WTC11 (cell line): ENCODE data around the gene DEDD2. TPM values are rescaled to one million over a fixed set of nuclear protein-coding genes. Genes with fewer than 3 reads are reported as not detected.
A peak's percentile ranks its signal among the peaks of the same experiment; 100 is the strongest.

Experiments
- ATAC-seq: fragments of 200-7000 bp; cut with Tn5 transposase; 2 replicates; pipeline ENCODE4 v1.10.0; 2021; ENCODE audit warnings: mild to moderate bottlenecking, moderate library complexity
- CTCF ChIA-PET: fragments of 300-600 bp; sonication (Branson Sonifier 250); formaldehyde crosslinking; loops from one replicate; lab custom pipeline; 2021; ENCODE audit warnings: antibody characterized with exemption; lab: Charles Lee
- POLR2A ChIA-PET: fragments of 350-600 bp; sonication (Branson Sonifier 250); formaldehyde crosslinking; loops from one replicate; lab custom pipeline; 2021; ENCODE audit warnings: antibody characterized with exemption; lab: Charles Lee
- DNase-seq: peaks from one replicate; pipeline ENCODE4 v3.0.0; 2021; ENCODE audit warnings: low spot score
- H3K27ac Mint-ChIP-seq: 2 replicates; pipeline ENCODE4 v1.8.0; 2021; ENCODE audit warnings: mixed read lengths
- H3K27me3 Mint-ChIP-seq: 2 replicates; pipeline ENCODE4 v1.8.0; 2021; ENCODE audit warnings: low read depth, mild to moderate bottlenecking, moderate library complexity, mixed read lengths
- H3K36me3 Mint-ChIP-seq: 2 replicates; pipeline ENCODE4 v1.8.0; 2021; ENCODE audit warnings: mixed read lengths
- H3K4me1 Mint-ChIP-seq: 2 replicates; pipeline ENCODE4 v1.8.0; 2022; ENCODE audit warnings: mixed read lengths
- H3K4me3 Mint-ChIP-seq: 2 replicates; pipeline ENCODE4 v1.8.0; 2021; ENCODE audit warnings: mild to moderate bottlenecking, moderate library complexity, mixed read lengths
- H3K9me3 Mint-ChIP-seq: 2 replicates; pipeline ENCODE4 v1.8.0; 2021; ENCODE audit warnings: mixed read lengths
- AR ChIP-seq: fragments of 250-450 bp; sonication (Bioruptor Pico); IDR thresholded peaks from 2 replicates; pipeline ENCODE4 v1.9.0; 2021; ENCODE audit warnings: mild to moderate bottlenecking
- ATF3 ChIP-seq: sonication (generic); formaldehyde crosslinking; conservative IDR thresholded peaks from 2 replicates; pipeline ENCODE4 v1.8.1; 2022; ENCODE audit warnings: mild to moderate bottlenecking, missing genetic modification reagents
- FOXP1 ChIP-seq: sonication (generic); formaldehyde crosslinking; IDR thresholded peaks from 2 replicates; pipeline ENCODE4 v1.8.0; 2022; ENCODE audit warnings: missing genetic modification reagents, mild to moderate bottlenecking, moderate library complexity, borderline replicate concordance
- MXD4 ChIP-seq: fragments of 250-450 bp; sonication (Bioruptor Pico); IDR thresholded peaks from 2 replicates; pipeline ENCODE4 v1.8.0; 2021; ENCODE audit warnings: mild to moderate bottlenecking, moderate library complexity, borderline replicate concordance
- MYBL2 ChIP-seq: sonication (generic); formaldehyde crosslinking; IDR thresholded peaks from 2 replicates; pipeline ENCODE4 v1.8.1; 2023; ENCODE audit warnings: mild to moderate bottlenecking, moderate library complexity, missing genetic modification reagents
- PRRX2 ChIP-seq: fragments of 250-450 bp; sonication (Bioruptor Pico); IDR thresholded peaks from 2 replicates; pipeline ENCODE4 v1.8.0; 2021; ENCODE audit warnings: mild to moderate bottlenecking
- SP1 ChIP-seq: sonication (generic); formaldehyde crosslinking; conservative IDR thresholded peaks from 2 replicates; pipeline ENCODE4 v1.8.1; 2022; ENCODE audit warnings: missing genetic modification reagents
- TEAD4 ChIP-seq: sonication (generic); formaldehyde crosslinking; IDR thresholded peaks from 2 replicates; pipeline ENCODE4 v1.8.0; 2022; ENCODE audit warnings: mild to moderate bottlenecking, missing genetic modification reagents
- USF2 ChIP-seq: sonication (generic); formaldehyde crosslinking; IDR thresholded peaks from 2 replicates; pipeline ENCODE4 v1.8.1; 2023; ENCODE audit warnings: mild to moderate bottlenecking, missing genetic modification reagents, moderate library complexity
- ZBTB21 ChIP-seq: sonication (generic); formaldehyde crosslinking; IDR thresholded peaks from 2 replicates; pipeline ENCODE4 v1.8.1; 2023; ENCODE audit warnings: mild to moderate bottlenecking, missing genetic modification reagents, borderline replicate concordance
- ZNF232 ChIP-seq: sonication (generic); formaldehyde crosslinking; IDR thresholded peaks from 2 replicates; pipeline ENCODE4 v1.8.0; 2022; ENCODE audit warnings: mild to moderate bottlenecking, missing genetic modification reagents
- ZNF263 ChIP-seq: sonication (generic); formaldehyde crosslinking; IDR thresholded peaks from 2 replicates; pipeline ENCODE4 v1.8.1; 2022; ENCODE audit warnings: low read depth, mild to moderate bottlenecking, moderate library complexity, missing genetic modification reagents
- ZNF396 ChIP-seq: fragments of 250-450 bp; sonication (Bioruptor Pico); IDR thresholded peaks from 2 replicates; pipeline ENCODE4 v1.8.0; 2021; ENCODE audit warnings: mild to moderate bottlenecking, moderate library complexity, borderline replicate concordance
- ZNF425 ChIP-seq: fragments of 250-450 bp; sonication (Bioruptor Pico); conservative IDR thresholded peaks from 2 replicates; pipeline ENCODE4 v1.9.0; 2021; ENCODE audit warnings: mild to moderate bottlenecking
- ZSCAN18 ChIP-seq: fragments of 250-450 bp; sonication (Bioruptor Pico); IDR thresholded peaks from 2 replicates; pipeline ENCODE4 v2.1.2; 2022; ENCODE audit warnings: mild to moderate bottlenecking, moderate library complexity
- total RNA-seq: library from RNA; stranded (reverse); gene quantifications from 3 replicates; pipeline ENCODE4 v1.2.3, GENCODE V29; 2021

Gene DEDD2
- total RNA-seq, 1 experiment from 2014 or later: 37.7 TPM

GRCh38 chr19:42206871-42207755, 10.4 kb downstream of the DEDD2 start (continued):
- TF ChIP-seq AR (no peak), PRRX2 (CRISPR knock-in tag) (no peak), ZBTB21 (CRISPR knock-in tag) (no peak)

- ATAC-seq: peak; percentile 71
- no peak for TF ChIP-seq ZNF396 (CRISPR knock-in tag)
- Mint-ChIP-seq H3K36me3 (peaks cover 77% of the 10 kb centered on the region), H3K9me3 (no peaks in the 10 kb centered on the region), H3K4me1 (peaks cover 23% of the 10 kb centered on the region), H3K4me3 (peak overlapping the region; percentile 17; the same call in 1 of the 2 replicates), H3K27me3 (no peaks in the 10 kb centered on the region), H3K27ac (peak overlapping the region; percentile 94)
- CTCF ChIA-PET: no interaction called here
- DNase-seq: no peak
- POLR2A ChIA-PET: no interaction called here
Measured at GRCh38 chr19:42204664-42205063, 12.8 kb downstream of the DEDD2 start.

GRCh38 chr19:42203700-42204099, 13.8 kb downstream of the DEDD2 start:
- ChIA-PET CTCF (interaction anchor here (0.5 kb wide), 1 partner anchor 868 kb away, joined by 3 read pairs; no protein-coding TSS in a partner anchor), POLR2A (no interaction called here)
- H3K9me3 Mint-ChIP-seq: no peaks in the 10 kb centered on the region
- no peak for TF ChIP-seq FOXP1 (CRISPR knock-in tag)
- TF ChIP-seq ZNF232 (CRISPR knock-in tag): no peak
- TF ChIP-seq MXD4 (CRISPR knock-in tag): no peak
- TF ChIP-seq SP1 (CRISPR knock-in tag): no peak
- no peak for TF ChIP-seq TEAD4 (CRISPR knock-in tag)
- no peak for TF ChIP-seq ZNF263 (CRISPR knock-in tag)
- no peak for TF ChIP-seq ZSCAN18
- no peaks in the 10 kb centered on the region for H3K27me3 Mint-ChIP-seq
- H3K36me3 Mint-ChIP-seq: peaks cover 77% of the 10 kb centered on the region
- no peak overlapping the region for H3K27ac Mint-ChIP-seq
- H3K4me1 Mint-ChIP-seq: peaks cover 29% of the 10 kb centered on the region
- H3K4me3 Mint-ChIP-seq: no peak overlapping the region
- DNase-seq (no peak), ATAC-seq (no peak)

- H3K4me3 Mint-ChIP-seq: no peak overlapping the region
- TF ChIP-seq USF2 (no peak), MYBL2 (no peak), ATF3 (CRISPR knock-in tag) (no peak), ZNF425 (CRISPR knock-in tag) (no peak)
- peak overlapping the region; percentile 77; the same call in 1 of the 2 replicates for H3K27ac Mint-ChIP-seq
- peaks cover 76% of the 10 kb centered on the region for H3K36me3 Mint-ChIP-seq
- ChIA-PET CTCF (interaction anchor here (0.5 kb wide), 1 partner anchor 28 kb away, joined by 3 read pairs; no protein-coding TSS in a partner anchor), POLR2A (interaction anchor here (0.8 kb wide), 1 partner anchor 89 kb away, joined by 3 read pairs; no protein-coding TSS in a partner anchor)
- H3K9me3 Mint-ChIP-seq: no peaks in the 10 kb centered on the region
- no peaks in the 10 kb centered on the region for H3K27me3 Mint-ChIP-seq
- peaks cover 34% of the 10 kb centered on the region for H3K4me1 Mint-ChIP-seq
- no peak for DNase-seq
- ATAC-seq: no peak
Measured at GRCh38 chr19:42202290-42202880, 15.1 kb downstream of the DEDD2 start.
